ENCODE results near the gene KPNA5. TPM values are rescaled to one million over a fixed set of nuclear protein-coding genes. Genes with fewer than 3 reads are reported as not detected.

Gene KPNA5
- total and polyA plus RNA-seq, 9 of the 15 experiments (the other 6 are each of a cell fraction or from before 2014, with no cell fraction given): 3.2 to 10.3 (median 6.5) TPM

GRCh38 chr6:116680880-116681672 is at the start of gene KPNA5 (continued):
- TF ChIP-seq FOXJ3 (CRISPR knock-in tag; IDR thresholded peaks at IDR 0.05): no peak
- no peak for TF ChIP-seq E2F4 (CRISPR knock-in tag; IDR thresholded peaks at IDR 0.05; ENCODE audit: low read depth)
- peak; percentile 73 for TF ChIP-seq ESRRA (IDR thresholded peaks at IDR 0.05; ENCODE audit: borderline replicate concordance, low read depth)
- no peak for TF ChIP-seq SNRNP70 (optimal IDR thresholded peaks at IDR 0.05; ENCODE audit: low read depth, low read length)
- TF ChIP-seq ATF2 (CRISPR knock-in tag; IDR thresholded peaks at IDR 0.05): no peak
- TF ChIP-seq TAF9B (IDR thresholded peaks at IDR 0.05; ENCODE audit: partially characterized antibody): peak; percentile 45
- peak; percentile 23 for TF ChIP-seq PRDM10 (IDR thresholded peaks at IDR 0.05; ENCODE audit: partially characterized antibody)
- peak; percentile 96 for TF ChIP-seq ZNF24 (IDR thresholded peaks at IDR 0.05)
- no peak for TF ChIP-seq CHD1 (IDR thresholded peaks at IDR 0.05; ENCODE audit: low read length)
- peak; percentile 42; the same call in 1 of the 2 replicates for TF ChIP-seq ZBTB33 (CRISPR knock-in tag; IDR thresholded peaks at IDR 0.05)
- TF ChIP-seq ZBTB11 (CRISPR knock-in tag; IDR thresholded peaks at IDR 0.05): peak in 1 of 3 experiments; percentile 72; a peak in 2 of 6 replicates
- TF ChIP-seq RCOR1 (IDR thresholded peaks at IDR 0.05; ENCODE audit: borderline replicate concordance in 1 of 2, low read depth in 2 of 2, low read length in 2 of 2): peak in 1 of 2 experiments; percentile 38; a peak in 1 of 4 replicates
